ENCODE data around the gene METRN. TPM values are rescaled to one million over a fixed set of nuclear protein-coding genes. Genes with fewer than 3 reads are reported as not detected.

The METRN gene
- total and polyA plus RNA-seq, 2 donors (not counting 1 experiment from before 2014, with no cell fraction given), result 5.3 to 35.3 TPM

DNA sequence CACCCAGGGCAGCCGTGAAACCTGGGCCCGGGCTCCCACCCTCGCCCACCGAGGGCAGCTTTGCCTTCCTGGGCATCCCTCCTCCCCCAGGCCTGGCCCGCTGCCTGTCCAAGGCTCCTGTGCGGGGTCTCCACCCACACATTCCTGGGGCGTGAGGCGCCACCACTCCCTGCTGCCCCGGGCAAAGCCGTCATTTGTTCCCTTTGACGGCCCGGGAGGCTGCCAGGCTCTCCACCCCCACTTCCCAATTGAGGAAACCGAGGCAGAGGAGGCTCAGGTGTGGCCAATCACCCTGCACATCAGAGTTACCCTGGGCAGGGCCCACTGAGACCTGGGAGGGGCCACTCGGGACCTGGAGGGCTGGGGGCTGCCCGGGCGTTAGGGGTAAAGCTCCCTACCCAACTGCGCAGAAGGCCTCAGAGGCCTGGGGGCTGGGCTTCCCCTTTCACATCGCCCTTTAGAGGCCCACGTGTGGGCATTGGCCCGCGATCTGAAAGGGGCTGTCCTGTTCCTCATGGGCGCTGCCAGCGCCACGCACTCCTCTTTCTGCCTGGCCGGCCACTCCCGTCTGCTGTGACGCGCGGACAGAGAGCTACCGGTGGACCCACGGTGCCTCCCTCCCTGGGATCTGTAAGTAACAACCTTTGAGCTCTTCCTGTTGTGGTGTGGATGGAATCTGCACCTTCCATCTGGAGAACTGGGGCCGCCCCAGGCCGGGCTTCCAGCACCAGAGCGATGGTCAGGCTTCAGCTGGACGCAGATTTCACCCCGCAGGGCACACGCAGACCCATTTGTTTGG is 45.8 kb downstream of the METRN start, which contains the start of gene MSLN:
MSLN (plus strand) TSS at position 190 of the 799 bp plus-strand sequence. CDS start 1,947 bp downstream, outside the sequence.
- Histone ChIP-seq H3K27ac (ENCODE audit: insufficient read depth, low read length) (no peak within 1 kb of the TSS), H3K36me3 (ENCODE audit: control insufficient read depth, insufficient read depth, low read length) (no peaks in the 10 kb centered on the region), H3K79me2 (ENCODE audit: control insufficient read depth, insufficient read depth, low read length) (no peaks in the 10 kb centered on the region), H3K4me2 (ENCODE audit: extremely low read depth, insufficient read depth, low read length) (no peak within 1 kb of the TSS), H3K4me1 (ENCODE audit: control insufficient read depth, extremely low read depth, insufficient read depth, low read length) (no peaks in the 10 kb centered on the region), H3K4me3 (replicated peaks in 1 of 4; ENCODE audit: control extremely low read depth in 1 of 4, insufficient read depth in 1 of 4, low read depth in 3 of 4, low read length in 4 of 4) (no peak within 1 kb of the TSS), H2AFZ (ENCODE audit: low read length) (no peak within 1 kb of the TSS), H3K9ac (ENCODE audit: insufficient read depth, low read length) (no peak within 1 kb of the TSS), H3K27me3 (ENCODE audit: control insufficient read depth, insufficient read depth, low read length) (no peaks in the 10 kb centered on the region), H3K9me3 (ENCODE audit: control insufficient read depth, insufficient read depth, low read depth, low read length) (no peaks in the 10 kb centered on the region), H4K20me1 (ENCODE audit: control insufficient read depth, extremely low read depth, insufficient read depth, low read length) (no peaks in the 10 kb centered on the region)
- DNase-seq (ENCODE audit: low read depth in 2 of 2), result peak in 1 of 2 donors; percentile 48
- TF ChIP-seq, protein P1, sequence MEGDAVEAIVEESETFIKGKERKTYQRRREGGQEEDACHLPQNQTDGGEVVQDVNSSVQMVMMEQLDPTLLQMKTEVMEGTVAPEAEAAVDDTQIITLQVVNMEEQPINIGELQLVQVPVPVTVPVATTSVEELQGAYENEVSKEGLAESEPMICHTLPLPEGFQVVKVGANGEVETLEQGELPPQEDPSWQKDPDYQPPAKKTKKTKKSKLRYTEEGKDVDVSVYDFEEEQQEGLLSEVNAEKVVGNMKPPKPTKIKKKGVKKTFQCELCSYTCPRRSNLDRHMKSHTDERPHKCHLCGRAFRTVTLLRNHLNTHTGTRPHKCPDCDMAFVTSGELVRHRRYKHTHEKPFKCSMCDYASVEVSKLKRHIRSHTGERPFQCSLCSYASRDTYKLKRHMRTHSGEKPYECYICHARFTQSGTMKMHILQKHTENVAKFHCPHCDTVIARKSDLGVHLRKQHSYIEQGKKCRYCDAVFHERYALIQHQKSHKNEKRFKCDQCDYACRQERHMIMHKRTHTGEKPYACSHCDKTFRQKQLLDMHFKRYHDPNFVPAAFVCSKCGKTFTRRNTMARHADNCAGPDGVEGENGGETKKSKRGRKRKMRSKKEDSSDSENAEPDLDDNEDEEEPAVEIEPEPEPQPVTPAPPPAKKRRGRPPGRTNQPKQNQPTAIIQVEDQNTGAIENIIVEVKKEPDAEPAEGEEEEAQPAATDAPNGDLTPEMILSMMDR (conservative IDR thresholded peaks at IDR 0.05 in 1 of 2, IDR thresholded peaks at IDR 0.05 in 1 of 2; ENCODE audit: low read depth in 1 of 2, low read length in 2 of 2), result no peak
- TF ChIP-seq EZH2 (IDR thresholded peaks at IDR 0.05; ENCODE audit: low read length, missing control alignments), result no peak

DNA sequence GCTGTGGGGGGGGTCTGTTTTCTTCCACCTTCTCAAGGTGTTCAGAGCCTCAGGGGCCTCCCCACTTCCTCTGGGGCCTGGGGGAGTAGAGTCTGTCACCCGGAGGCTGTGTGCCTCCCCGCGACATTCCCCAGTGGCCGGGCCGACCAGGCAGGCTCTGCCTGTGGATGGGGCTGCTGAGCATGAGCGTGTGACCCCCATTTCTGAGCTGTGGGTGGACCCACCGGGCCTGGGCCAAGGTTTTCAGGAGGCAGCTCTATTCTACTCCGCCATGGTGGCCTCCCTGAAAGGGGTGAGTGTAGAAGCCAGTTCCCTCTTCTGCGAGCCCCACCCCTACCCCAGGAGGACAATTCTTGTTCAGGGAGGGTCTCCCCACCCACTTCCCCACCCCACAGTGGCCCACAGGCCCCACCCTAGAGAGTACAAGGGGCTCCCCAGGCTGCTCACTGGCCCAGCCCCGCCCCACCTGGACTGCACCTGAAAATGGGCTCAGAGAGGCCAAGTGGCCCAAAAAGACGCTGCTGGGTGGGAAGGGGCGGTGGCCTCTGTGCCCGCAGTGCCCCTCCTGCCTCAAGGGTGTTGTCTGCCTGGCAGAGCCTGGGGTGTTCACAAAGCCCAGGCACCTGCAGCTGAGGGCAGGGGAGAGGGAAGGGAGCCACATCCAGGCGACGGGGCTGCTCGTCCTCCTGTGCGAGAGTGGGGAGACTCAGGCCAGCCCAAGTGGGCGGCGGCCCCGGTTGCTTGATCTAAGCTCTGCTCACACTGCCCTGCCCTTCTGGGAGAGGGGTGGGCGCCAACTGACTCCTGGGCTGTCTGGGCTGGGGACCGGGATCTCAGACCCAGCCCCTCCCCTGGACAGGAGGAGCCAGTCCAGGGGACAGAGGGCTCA is 47.0 kb downstream of the METRN start:
- Histone ChIP-seq H3K36me3 (ENCODE audit: control insufficient read depth, insufficient read depth, low read length) (no peaks in the 10 kb centered on the region), H4K20me1 (ENCODE audit: control insufficient read depth, extremely low read depth, insufficient read depth, low read length) (no peaks in the 10 kb centered on the region), H3K9ac (ENCODE audit: insufficient read depth, low read length) (no peak overlapping the region), H3K4me1 (ENCODE audit: control insufficient read depth, extremely low read depth, insufficient read depth, low read length) (no peaks in the 10 kb centered on the region), H3K27ac (ENCODE audit: insufficient read depth, low read length) (no peak overlapping the region), H3K27me3 (ENCODE audit: control insufficient read depth, insufficient read depth, low read length) (no peaks in the 10 kb centered on the region), H2AFZ (ENCODE audit: low read length) (no peak overlapping the region), H3K9me3 (ENCODE audit: control insufficient read depth, insufficient read depth, low read depth, low read length) (no peaks in the 10 kb centered on the region), H3K4me3 (replicated peaks in 1 of 4; ENCODE audit: control extremely low read depth in 1 of 4, insufficient read depth in 1 of 4, low read depth in 3 of 4, low read length in 4 of 4) (no peak overlapping the region), H3K4me2 (ENCODE audit: extremely low read depth, insufficient read depth, low read length) (no peak overlapping the region), H3K79me2 (ENCODE audit: control insufficient read depth, insufficient read depth, low read length) (no peaks in the 10 kb centered on the region)
- no peak for TF ChIP-seq EZH2 (IDR thresholded peaks at IDR 0.05; ENCODE audit: low read length, missing control alignments)
- TF ChIP-seq, protein P1 (conservative IDR thresholded peaks at IDR 0.05 in 1 of 2, IDR thresholded peaks at IDR 0.05 in 1 of 2; ENCODE audit: low read depth in 1 of 2, low read length in 2 of 2), result no peak
- DNase-seq (ENCODE audit: low read depth in 2 of 2), result no peak

All from fibroblast of lung (primary cell).